GM12875 (cell line): ENCODE data around the gene CDK14.
"Not testable (repeated sequence)": the region's sequence is repeated elsewhere in the genome, so short reads cannot be mapped to it uniquely, and the experiment has no call there.

Experiments used
- H3K4me3 ChIP-seq: one replicate; pipeline ENCODE4 v1.5.1; 2011; ENCODE audit warnings: low read depth, low read length, control low read depth
- TF ChIP-seq, protein P1 (sequence below): IDR thresholded peaks from 2 replicates; pipeline ENCODE4 v1.5.1; 2011; ENCODE audit warnings: low read depth, mild to moderate bottlenecking, control low read depth, inconsistent platforms, low read length, moderate library complexity, borderline replicate concordance; ENCODE audit not compliant: insufficient read depth

The CDK14 gene

DNA sequence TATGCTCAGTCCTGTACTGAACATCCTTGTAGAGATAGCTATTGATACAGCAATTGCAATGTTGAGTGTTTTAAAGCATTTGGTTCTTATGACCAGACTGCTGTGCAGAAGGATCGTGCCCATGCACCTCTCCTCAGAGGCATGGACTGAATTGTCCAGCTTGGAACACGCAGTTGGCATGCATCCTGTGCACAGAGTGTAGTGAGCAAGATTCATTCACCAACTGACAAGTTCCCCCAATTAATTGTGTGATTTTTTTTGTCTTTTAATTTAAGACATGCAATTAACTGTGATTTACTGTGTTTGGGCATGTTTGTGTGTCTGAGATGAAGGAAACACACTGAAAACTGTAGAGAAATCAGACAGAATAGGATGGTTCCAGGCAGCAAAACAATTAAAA lies 323.7 kb downstream of the CDK14 start:
- H3K4me3 ChIP-seq: no peak overlapping the region
- TF ChIP-seq, protein P1, sequence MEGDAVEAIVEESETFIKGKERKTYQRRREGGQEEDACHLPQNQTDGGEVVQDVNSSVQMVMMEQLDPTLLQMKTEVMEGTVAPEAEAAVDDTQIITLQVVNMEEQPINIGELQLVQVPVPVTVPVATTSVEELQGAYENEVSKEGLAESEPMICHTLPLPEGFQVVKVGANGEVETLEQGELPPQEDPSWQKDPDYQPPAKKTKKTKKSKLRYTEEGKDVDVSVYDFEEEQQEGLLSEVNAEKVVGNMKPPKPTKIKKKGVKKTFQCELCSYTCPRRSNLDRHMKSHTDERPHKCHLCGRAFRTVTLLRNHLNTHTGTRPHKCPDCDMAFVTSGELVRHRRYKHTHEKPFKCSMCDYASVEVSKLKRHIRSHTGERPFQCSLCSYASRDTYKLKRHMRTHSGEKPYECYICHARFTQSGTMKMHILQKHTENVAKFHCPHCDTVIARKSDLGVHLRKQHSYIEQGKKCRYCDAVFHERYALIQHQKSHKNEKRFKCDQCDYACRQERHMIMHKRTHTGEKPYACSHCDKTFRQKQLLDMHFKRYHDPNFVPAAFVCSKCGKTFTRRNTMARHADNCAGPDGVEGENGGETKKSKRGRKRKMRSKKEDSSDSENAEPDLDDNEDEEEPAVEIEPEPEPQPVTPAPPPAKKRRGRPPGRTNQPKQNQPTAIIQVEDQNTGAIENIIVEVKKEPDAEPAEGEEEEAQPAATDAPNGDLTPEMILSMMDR: no peak

DNA sequence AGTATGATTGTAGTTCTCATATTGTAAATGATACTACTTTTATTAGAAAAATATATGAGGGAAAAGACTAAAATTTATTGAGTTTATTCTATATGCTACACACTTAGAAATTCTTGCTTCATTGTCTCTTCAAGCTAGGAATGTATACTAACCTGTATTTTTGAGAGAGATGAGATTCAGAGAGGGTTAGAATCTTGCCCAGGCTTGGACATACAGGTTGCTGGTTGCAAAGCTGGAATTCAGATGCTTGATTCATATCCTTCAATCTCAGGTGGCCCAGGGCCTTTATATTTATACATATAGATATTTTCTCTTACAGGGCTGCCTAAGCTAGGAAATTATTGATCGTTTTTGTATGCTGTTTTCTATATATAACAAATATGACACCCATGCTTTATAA lies 324.2 kb downstream of the CDK14 start:
- H3K4me3 ChIP-seq: no peak overlapping the region
- TF ChIP-seq, protein P1: no peak

DNA sequence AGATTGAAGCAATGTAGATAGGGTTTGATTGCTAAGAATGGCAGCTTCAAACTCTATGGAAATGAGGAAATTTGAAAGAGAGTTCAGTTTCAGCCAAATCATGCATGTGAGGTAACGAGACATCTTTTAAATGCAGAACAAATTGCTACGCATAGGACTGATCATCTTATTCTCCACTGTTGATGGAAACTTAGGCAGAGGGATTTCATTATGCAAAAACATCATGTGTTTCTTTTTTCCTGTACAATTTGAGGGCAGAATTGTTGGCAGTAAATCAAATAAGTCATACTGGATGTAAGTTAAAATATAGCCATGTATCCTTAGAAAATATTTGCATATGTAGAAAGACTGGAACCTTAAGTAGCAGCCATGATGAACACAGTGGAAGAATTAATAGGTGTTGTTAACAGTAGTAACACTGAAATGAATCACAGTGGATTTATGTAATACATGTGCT lies 327.4 kb downstream of the CDK14 start:
- TF ChIP-seq, protein P1: no peak
- no peak overlapping the region for H3K4me3 ChIP-seq

DNA sequence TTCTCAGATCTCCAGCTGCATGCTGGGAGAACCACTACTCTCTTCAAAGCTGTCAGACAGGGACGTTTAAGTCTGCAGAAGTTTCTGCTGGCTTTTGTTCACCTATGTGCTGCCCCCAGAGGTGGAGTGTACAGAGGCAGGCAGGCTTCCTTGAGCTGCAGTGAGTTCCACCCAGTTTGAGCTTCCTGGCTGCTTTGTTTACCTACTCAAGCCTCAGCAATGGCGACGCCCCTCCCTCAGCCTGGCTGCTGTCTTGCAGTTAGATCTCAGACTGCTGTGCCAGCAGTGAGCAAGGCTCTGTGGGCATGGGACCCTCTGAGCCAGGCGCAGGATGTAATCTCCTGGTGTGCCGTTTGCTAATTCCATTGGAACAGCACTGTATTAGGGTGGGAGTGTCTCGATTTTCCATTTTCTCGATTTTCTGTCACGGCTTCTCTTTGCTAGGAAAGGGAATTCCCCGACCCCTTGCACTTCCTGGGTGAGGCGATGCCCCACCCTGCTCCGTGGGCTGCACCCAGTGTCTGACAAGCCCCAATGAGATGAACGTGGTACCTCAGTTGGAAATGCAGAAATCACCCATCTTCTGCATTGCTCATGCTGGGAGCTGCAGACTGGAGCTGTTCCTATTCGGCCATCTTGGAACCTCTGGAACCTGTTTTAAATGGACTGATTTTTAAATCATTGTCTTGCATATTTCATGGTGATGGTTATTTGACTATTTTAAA lies 332.7 kb downstream of the CDK14 start:
- not testable (repeated sequence) for H3K4me3 ChIP-seq

DNA sequence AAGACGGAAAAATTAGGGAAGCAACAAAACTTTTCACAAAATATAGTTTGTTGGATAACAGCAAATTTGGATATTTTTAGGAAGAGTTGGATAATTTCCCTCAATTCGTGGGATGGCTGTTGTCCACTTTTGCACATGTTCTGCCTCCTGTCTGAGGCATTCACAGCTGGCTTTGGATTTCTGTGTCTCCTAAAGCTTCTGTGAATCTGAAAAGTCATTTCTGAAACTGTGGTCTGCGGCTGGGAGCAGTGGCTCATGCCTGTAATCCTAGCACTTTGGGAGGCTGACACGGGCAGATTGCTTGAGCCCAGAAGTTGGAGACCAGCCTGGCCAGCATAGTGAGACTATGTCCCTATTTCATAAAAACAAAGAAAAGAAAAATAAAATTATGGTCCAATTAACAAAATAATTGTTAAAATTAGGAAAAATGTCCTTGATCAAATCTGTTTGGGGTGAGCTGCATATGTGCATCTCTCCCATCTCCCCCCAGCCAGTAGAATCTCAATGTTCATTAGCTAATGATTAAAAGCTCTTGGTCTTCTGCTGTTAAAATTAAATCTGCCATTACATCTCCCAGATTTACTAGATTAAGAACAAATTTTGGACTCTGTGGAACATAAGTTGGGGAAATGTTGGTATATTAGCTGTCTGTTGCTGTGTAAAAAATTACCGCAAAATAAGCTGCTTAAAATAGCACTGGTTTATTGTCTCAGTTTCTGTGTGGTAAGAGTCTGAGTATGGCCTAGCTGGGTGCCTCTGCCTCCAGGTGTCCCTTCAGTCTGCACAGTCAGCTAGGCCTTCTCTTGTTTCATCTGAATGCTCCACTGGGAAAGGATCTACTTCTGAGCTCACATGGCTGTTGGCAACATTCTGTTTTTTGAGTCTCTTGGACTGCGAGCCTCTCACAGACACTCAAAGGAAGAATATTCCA lies 336.1 kb downstream of the CDK14 start:
- TF ChIP-seq, protein P1: no peak
- H3K4me3 ChIP-seq: no peak overlapping the region

- no peak overlapping the region for H3K4me3 ChIP-seq
- TF ChIP-seq, protein P1: no peak
Measured at GRCh38 chr7:90933041-90933440, 336.9 kb downstream of the CDK14 start.

- TF ChIP-seq, protein P1: no peak
- H3K4me3 ChIP-seq: no peak overlapping the region
Measured at GRCh38 chr7:90933984-90934383, 337.9 kb downstream of the CDK14 start.
